IMR-90 (cell line): ENCODE data around the gene CCL27. TPM values are rescaled to one million over a fixed set of nuclear protein-coding genes. Genes with fewer than 3 reads are reported as not detected.

ENCODE experiments used
- ATAC-seq: fragments of 200-7000 bp; cut with Tn5 transposase; 2 replicates; pipeline ENCODE4 v1.9.1; 2020; ENCODE audit warnings: low read depth, mild to moderate bottlenecking, moderate library complexity
- BruUV-seq: library from RNA; stranded (reverse); fragments of 400-500 nt; replicated peaks from 2 replicates; lab custom pipeline; 2021; lab: Mats Ljungman, UMichigan
- CTCF ChIA-PET: fragments of 300-600 bp; formaldehyde crosslinking; extraction: SDS; loops from one replicate; lab custom pipeline; 2021; ENCODE audit warnings: antibody characterized with exemption; lab: Yijun Ruan, JAX
- POLR2A ChIA-PET: fragments of 300-600 bp; sonication (Branson Sonifier 250); formaldehyde crosslinking; loops from one replicate; lab custom pipeline; 2022; ENCODE audit warnings: antibody characterized with exemption; ENCODE audit not compliant: unreplicated experiment; lab: Charles Lee
- DNase-seq: peaks from one replicate; pipeline ENCODE4 v3.0.0; 2013
- H2AFZ ChIP-seq: replicated peaks from 2 replicates; pipeline ENCODE3; 2013; ENCODE audit warnings: low read length, mild to moderate bottlenecking; ENCODE audit not compliant: poor library complexity
- H2AK5ac ChIP-seq: 2 replicates; pipeline ENCODE4 v1.6.1; 2013; ENCODE audit warnings: low read depth, low read length, inconsistent platforms
- H2AK9ac ChIP-seq: replicated peaks from 2 replicates; pipeline ENCODE3; 2013; ENCODE audit warnings: mild to moderate bottlenecking, low read depth, low read length, moderate library complexity; ENCODE audit not compliant: poor library complexity
- H2BK120ac ChIP-seq: 2 replicates; pipeline ENCODE4 v1.6.1; 2013; ENCODE audit warnings: low read depth, low read length, inconsistent platforms
- H2BK15ac ChIP-seq: 3 replicates; pipeline ENCODE4 v1.6.1; 2013; ENCODE audit warnings: low read depth, low read length, inconsistent platforms
- H2BK20ac ChIP-seq: 2 replicates; pipeline ENCODE4 v1.6.1; 2013; ENCODE audit warnings: low read depth, mild to moderate bottlenecking, inconsistent platforms, low read length, moderate library complexity
- H2BK5ac ChIP-seq: 2 replicates; pipeline ENCODE4 v1.6.1; 2013; ENCODE audit warnings: mild to moderate bottlenecking, low read depth, low read length, inconsistent platforms; ENCODE audit not compliant: poor library complexity, severe bottlenecking
- H3K14ac ChIP-seq: replicated peaks from 2 replicates; pipeline ENCODE4 v1.6.1; 2013; ENCODE audit warnings: low read depth, low read length, inconsistent platforms
- H3K18ac ChIP-seq: 2 replicates; pipeline ENCODE4 v1.6.1; 2013; ENCODE audit warnings: low read depth, low read length, control low read depth
- H3K23ac ChIP-seq: 2 replicates; pipeline ENCODE4 v1.6.1; 2013; ENCODE audit warnings: low read depth, low read length, inconsistent platforms
- H3K27ac ChIP-seq: 2 replicates; pipeline ENCODE4 v1.5.1; 2013; ENCODE audit warnings: mild to moderate bottlenecking, control low read depth, low read length; ENCODE audit not compliant: insufficient read depth
- H3K27me3 ChIP-seq: 2 replicates; pipeline ENCODE4 v1.6.1; 2013; ENCODE audit warnings: low read length; ENCODE audit not compliant: control insufficient read depth, insufficient read depth
- H3K36me3 ChIP-seq: 2 replicates; pipeline ENCODE4 v1.6.1; 2013; ENCODE audit warnings: low read length, mixed read lengths; ENCODE audit not compliant: control insufficient read depth, insufficient read depth
- H3K4ac ChIP-seq: 2 replicates; pipeline ENCODE4 v1.6.1; 2013; ENCODE audit warnings: low read depth, low read length, inconsistent platforms
- H3K4me1 ChIP-seq: 2 replicates; pipeline ENCODE4 v1.6.1; 2013; ENCODE audit warnings: low read length, mixed read lengths; ENCODE audit not compliant: control insufficient read depth, insufficient read depth
- H3K4me2 ChIP-seq: 2 replicates; pipeline ENCODE4 v1.6.1; 2013; ENCODE audit warnings: low read depth, mild to moderate bottlenecking, control low read depth, low read length, moderate library complexity
- H3K4me3 ChIP-seq: 2 replicates; pipeline ENCODE4 v1.5.1; 2013; ENCODE audit warnings: low read depth, mild to moderate bottlenecking, control low read depth, low read length, moderate library complexity; ENCODE audit not compliant: insufficient read depth
- H3K56ac ChIP-seq: 2 replicates; pipeline ENCODE4 v1.6.1; 2013; ENCODE audit warnings: low read length, inconsistent platforms; ENCODE audit not compliant: insufficient read depth; ENCODE audit errors: extremely low read depth
- H3K79me1 ChIP-seq, 2 experiments: 2 replicates each; pipeline ENCODE4 v1.6.1; 2013; ENCODE audit warnings: low read length in 2 of 2, inconsistent platforms in 1 of 2, low read depth in 1 of 2
- H3K9ac ChIP-seq: 2 replicates; pipeline ENCODE4 v1.6.1; 2013; ENCODE audit warnings: low read depth, low read length, control low read depth
- H3K9me1 ChIP-seq: 2 replicates; pipeline ENCODE4 v1.6.1; 2013; ENCODE audit warnings: low read length, inconsistent platforms; ENCODE audit not compliant: insufficient read depth
- H3K9me3 ChIP-seq: 2 replicates; pipeline ENCODE4 v1.6.1; 2013; ENCODE audit warnings: low read length; ENCODE audit not compliant: control insufficient read depth, insufficient read depth
- H4K20me1 ChIP-seq: 2 replicates; pipeline ENCODE4 v1.6.1; 2013; ENCODE audit warnings: low read length, inconsistent platforms; ENCODE audit not compliant: insufficient read depth
- H4K5ac ChIP-seq: 2 replicates; pipeline ENCODE4 v1.6.1; 2013; ENCODE audit warnings: mild to moderate bottlenecking, low read depth, low read length, control low read depth
- H4K8ac ChIP-seq, 2 experiments: 2 replicates each; pipeline ENCODE4 v1.6.1; 2013; ENCODE audit warnings: low read depth in 2 of 2, low read length in 2 of 2, control low read depth in 1 of 2, inconsistent platforms in 1 of 2
- H4K91ac ChIP-seq: 2 replicates; pipeline ENCODE4 v1.6.1; 2013; ENCODE audit warnings: low read depth, low read length, inconsistent platforms; ENCODE audit not compliant: insufficient read depth
- RAD21 ChIP-seq: IDR thresholded peaks from 2 replicates; pipeline ENCODE4 v1.6.1; 2012; ENCODE audit warnings: low read length, improper control_type of control experiment
- WGBS, 2 experiments: methylation state at CpG; one replicate each; pipeline versions ENCODE4 v1.1.5 to v1.1.7; 2013; ENCODE audit warnings: missing lambda C conversion rate in 2 of 2; ENCODE audit not compliant: insufficient read length in 1 of 2; ENCODE audit errors: extremely low coverage in 2 of 2; 5-methylcytosine and 5-hydroxymethylcytosine counted together
- dilution Hi-C: fragments of 300-500 bp; cut with HindIII; formaldehyde crosslinking; loops from one replicate; pipeline ENCODE4 v1.14.3; 2018; ENCODE audit warnings: low sequenced_read_pairs; ENCODE audit not compliant: unreplicated experiment
- in situ Hi-C: fragments of 300-500 bp; cut with MboI; formaldehyde crosslinking; loops from 3 replicates; pipeline ENCODE4 v1.14.3; 2019; ENCODE audit warnings: low sequenced_read_pairs, inconsistent platforms, mixed read lengths
- intact Hi-C: fragments of 100-400 bp; cut with micrococcal nuclease; formaldehyde crosslinking; loops from 2 replicates; pipeline ENCODE4 v1.10.0; 2022
- polyA plus RNA-seq, 3 experiments: library from polyadenylated mRNA; depleted of rRNA; stranded (reverse); fragments of >200 nt; gene quantifications; 2 replicates each; pipeline ENCODE4 v1.2.3, GENCODE V29; 2012; ENCODE audit warnings: low replicate concordance in 1 of 3
- total RNA-seq: library from RNA; depleted of rRNA; stranded (reverse); fragments of >200 nt; gene quantifications from 2 replicates; pipeline ENCODE4 v1.2.3, GENCODE V29; 2012

CCL27 gene
- total and polyA plus RNA-seq, 2 of the 4 experiments (the other 2 are of a cell fraction): 0.18 to 0.26 TPM

- Histone ChIP-seq H2BK15ac (no peak overlapping the region; the same call in 2 of the 3 replicates), H2BK120ac (no peak overlapping the region), H4K91ac (peak overlapping the region; percentile 84; the same call in 1 of the 2 replicates), H2BK5ac (no peak overlapping the region), H3K27ac (peak overlapping the region; percentile 88), H2BK20ac (no peak overlapping the region), H3K79me1 (peaks cover 15 to 53% of the 10 kb centered on the region in 2 experiments), H3K4me2 (peak overlapping the region; percentile 99), H3K27me3 (no peaks in the 10 kb centered on the region), H3K4me3 (peak overlapping the region; percentile 75), H3K14ac (peak overlapping the region; percentile 38), H3K23ac (peak overlapping the region; percentile 41), H3K4me1 (peaks cover 42% of the 10 kb centered on the region), H3K56ac (peak overlapping the region; percentile 89; the same call in 1 of the 2 replicates), H3K36me3 (peaks cover 16% of the 10 kb centered on the region), H2AK5ac (peak overlapping the region; percentile 45), H4K5ac (peak overlapping the region; percentile 99), H3K4ac (peak overlapping the region; percentile 90), H2AFZ (peak overlapping the region; percentile 35), H3K9me1 (peaks cover 32% of the 10 kb centered on the region), H4K8ac (peak overlapping the region; percentile 81 to 94), H3K9ac (peak overlapping the region; percentile 99), H3K18ac (no peak overlapping the region; the same call in 1 of the 2 replicates), H2AK9ac (peak overlapping the region; percentile 81), H3K9me3 (no peaks in the 10 kb centered on the region), H4K20me1 (no peaks in the 10 kb centered on the region)
- no peak for TF ChIP-seq RAD21
- in situ Hi-C loops (no loop called here), intact Hi-C loops (no loop called here), dilution Hi-C loops (no loop called here)
- ATAC-seq: no peak
- WGBS, 2 experiments: 70% methylated on average over 2 of the region's 4 CpGs; no CpG with 5 or more reads in 1 of the 2 experiments
- BruUV-seq: no TSS peak
- ChIA-PET CTCF (no interaction called here), POLR2A (no interaction called here)
- peak; percentile 54 for DNase-seq
Observed at GRCh38 chr9:34651321-34651720, 11.1 kb downstream of the CCL27 start.
